IPS DF 4.7 (cell line): Measurements from ENCODE around the gene MRPS27.
"Not testable (repeated sequence)": the region's sequence is repeated elsewhere in the genome, so short reads cannot be mapped to it uniquely, and the experiment has no call there.

ENCODE experiments used
- DNase-seq: peaks from one replicate; pipeline ENCODE4 v3.0.0-alpha.2; 2013; ENCODE audit warnings: low spot score; ENCODE audit errors: extremely low read depth

Gene MRPS27

DNA sequence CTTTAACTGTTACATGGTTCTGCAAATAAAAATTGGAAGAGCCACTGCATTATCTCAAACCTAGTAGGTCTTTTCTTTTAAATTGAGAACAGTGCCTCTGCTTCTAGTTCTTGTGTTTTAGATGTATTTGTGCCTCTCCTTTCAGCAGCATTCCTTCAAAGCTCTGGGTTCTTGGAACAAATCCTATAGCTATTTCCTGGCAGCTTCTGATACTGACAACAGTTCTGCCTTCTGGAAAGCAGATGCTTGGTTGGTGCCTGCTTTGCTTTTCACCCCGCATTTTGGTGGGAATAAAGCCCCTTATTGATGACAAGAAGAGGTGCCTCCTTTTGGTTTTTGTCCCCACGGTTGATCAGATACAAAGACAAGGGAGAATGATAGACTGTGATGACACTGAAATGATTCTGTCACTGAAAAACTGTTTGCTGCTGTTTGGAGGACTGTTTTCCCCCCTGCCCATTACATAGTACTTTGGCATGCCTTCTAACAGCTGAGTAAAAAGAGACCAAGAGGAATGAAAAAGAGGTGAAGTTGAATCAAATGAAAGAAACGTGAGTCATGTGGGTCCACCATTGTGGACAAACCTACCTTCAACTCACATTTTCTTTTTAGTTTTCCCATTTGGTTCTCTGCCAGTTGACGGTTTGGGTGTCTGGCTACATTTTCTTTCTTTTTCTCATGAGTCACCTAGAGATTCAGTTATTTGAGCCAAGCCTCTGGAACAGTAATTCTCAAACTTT, 5.7 kb upstream of the MRPS27 start:
- no peak for DNase-seq

- no peak for DNase-seq
Measured at GRCh38 chr5:72324189-72324825, 4.3 kb upstream of the MRPS27 start.

- DNase-seq: not testable (repeated sequence)
Measured at GRCh38 chr5:72319435-72319975, 535 bp downstream of the MRPS27 start.

DNA sequence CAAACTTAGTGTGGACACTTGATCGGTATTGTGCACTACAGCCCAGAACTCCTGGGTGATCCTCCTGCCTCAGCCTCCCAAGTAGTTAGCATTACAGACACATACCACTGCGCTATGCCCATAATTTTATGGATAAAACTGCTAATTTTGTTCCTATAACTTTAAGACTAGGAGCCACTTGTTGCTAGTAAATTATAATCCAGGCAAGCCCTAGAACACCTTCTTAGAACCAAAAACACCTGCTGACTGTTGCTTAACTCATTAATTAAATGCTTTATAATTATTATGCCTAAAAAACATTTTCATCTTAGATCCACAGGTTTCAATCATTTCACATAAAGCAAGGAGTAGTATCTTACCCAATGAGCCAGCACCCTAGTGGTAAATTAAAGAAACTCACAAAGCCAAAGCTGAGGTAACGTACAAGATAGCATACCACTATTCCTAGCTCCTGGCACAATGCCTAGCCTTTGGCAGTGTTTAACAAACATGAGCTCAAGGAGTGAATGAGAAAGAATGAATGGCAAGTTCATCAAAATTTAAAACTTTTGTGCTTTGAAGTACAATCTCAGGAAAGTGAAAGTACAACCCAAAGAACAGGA, 5.4 kb downstream of the MRPS27 start:
- no peak for DNase-seq

DNA sequence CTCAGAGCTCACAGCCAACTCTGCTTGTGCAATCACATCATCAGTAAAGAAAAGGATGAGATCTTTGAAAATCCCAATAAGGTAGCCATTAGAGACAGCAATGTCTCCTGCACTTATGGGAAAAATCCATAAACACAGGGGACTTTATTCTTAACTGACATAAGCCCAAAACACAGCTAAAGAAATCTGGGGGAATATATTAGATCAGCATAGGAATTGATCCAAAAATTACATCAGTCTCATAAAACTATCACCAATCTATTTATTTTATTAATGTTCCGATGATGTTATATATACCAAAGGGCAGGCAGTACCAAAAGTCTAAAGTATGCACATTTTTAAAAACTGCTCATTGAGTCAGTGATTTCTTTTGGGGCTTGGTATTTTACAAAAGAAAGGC, 6.9 kb downstream of the MRPS27 start:
- no peak for DNase-seq

GRCh38 chr5:72308853-72309191, 11.2 kb downstream of the MRPS27 start:
- no peak for DNase-seq

DNA sequence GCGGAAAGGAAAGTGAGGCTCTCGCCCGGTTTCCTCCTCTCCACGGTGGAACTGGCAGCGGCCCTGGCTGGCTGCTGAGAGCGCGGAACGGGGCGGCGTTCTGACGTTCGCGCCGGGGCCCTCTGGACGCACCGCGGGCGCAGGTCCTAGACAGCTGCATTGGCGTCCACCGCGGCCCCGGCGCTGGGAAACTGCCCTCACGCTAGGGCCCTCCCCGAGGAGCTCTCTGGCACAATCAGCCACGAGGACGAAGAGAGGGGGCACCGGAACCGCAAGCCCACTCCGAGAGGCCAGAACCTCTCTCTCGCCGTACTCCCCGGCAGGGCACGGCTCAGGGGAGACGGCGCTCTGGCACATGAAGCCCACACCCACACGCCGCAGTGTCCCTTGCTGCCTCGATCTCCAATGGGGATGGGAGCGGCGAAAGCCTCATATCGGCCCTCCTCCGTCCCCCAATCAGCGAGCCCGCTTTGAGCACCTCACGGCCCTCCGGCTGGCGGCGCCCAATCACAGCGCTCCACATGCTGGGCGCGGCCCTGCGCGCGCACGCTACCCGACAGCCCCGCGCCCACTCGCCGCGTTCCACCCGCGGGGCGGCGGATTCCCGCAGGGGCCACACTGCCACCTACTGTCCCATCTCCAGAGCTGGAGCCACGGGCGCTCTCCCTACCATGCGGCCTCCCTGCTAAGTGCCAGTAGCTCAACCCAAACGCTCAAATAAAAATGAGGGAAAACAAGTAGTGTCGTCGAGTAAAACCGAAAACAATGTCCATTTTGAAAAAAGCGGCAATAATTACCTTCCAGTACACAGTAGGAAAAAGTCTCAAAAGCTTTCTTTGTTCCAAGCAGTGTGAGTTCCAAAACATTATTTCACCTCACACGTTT, 11.8 kb downstream of the MRPS27 start:
- DNase-seq: peak; percentile 53

- no peak for DNase-seq
Measured at GRCh38 chr5:72307573-72307967, 12.5 kb downstream of the MRPS27 start.

DNA sequence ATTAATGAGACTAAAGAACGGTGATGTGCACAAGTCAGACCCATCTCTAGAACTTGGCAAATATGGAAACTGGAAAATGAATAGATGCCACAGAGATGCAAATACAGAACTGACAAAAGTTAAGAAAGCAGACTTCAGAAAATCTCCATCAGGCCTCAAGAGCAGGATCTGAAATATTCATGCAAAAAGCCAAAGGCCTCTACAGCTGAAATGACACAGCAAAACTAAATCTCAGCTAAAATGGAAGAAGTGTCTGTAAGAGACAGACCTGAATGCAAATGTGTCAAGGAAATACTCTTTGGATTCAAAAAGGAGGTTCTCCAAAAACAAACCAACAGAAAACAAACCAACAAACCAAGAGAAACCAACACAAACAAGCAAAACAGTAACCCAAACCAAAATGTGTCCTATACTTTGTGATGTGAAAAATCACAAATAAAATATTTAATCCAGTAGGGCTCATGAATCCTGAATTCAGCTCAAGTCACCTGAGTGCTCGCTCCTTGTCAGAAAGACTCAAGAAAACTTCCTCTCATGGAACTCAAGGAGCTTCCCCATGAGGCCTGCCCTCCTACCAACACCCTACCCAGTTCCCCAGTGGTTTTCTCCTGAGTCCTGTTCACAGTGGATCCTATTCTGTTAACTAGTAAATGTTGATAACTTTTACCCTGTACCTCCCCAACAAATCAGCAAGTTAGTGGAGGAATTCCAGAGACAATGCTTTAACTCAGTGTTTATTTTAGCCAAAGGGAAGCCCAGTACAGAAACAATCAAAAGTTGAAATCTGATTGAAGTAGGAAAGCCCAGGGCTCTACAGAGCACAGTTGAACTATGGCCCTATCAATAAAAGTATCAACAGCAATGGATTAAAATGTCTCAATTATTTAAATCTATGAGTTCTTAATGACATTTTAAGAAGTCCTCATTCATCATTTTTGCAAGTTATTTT, 14.6 kb downstream of the MRPS27 start:
- no peak for DNase-seq

DNA sequence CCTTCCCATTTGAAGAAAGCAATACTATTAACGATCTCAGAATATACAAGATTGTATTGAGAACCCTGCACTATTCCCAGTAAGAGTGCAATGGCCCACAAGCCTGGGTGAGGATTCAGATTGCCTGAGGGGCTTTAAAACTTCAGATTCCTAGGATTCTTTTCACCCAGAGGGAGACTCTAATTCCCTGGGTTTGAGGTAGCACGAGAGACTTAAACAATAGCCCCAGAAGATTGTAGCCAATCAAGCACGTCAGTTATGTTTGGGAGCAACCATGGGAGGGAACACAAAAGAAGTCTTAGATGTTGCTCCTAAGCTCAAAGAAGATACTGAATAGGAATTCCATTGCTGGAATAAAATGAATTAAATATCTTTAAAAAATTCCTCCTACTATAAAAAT, 17.9 kb downstream of the MRPS27 start:
- DNase-seq: peak; percentile 49

DNA sequence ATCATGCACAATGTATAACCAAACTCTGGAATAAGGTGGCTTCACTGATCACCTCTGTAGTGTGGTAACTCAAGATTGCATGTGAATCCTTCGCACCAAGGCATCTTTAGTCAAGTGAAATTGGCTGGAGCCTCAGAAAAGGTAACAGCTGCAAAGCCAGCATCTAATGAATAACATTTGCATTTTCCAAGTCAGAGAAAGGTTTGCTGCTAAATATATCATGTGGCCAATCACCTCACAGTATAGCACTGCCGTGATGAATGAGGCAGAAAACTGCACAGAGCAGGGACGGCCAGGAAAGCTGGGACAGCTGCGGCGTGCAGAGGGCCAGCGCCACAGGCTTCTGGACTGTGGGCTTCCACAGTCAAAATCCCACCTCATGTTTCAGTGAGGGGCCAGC, 18.5 kb downstream of the MRPS27 start:
- DNase-seq: no peak

- no peak for DNase-seq
Measured at GRCh38 chr5:72300590-72301339, 19.3 kb downstream of the MRPS27 start.

GRCh38 chr5:72298711-72299110, 21.3 kb downstream of the MRPS27 start:
- DNase-seq: no peak

DNA sequence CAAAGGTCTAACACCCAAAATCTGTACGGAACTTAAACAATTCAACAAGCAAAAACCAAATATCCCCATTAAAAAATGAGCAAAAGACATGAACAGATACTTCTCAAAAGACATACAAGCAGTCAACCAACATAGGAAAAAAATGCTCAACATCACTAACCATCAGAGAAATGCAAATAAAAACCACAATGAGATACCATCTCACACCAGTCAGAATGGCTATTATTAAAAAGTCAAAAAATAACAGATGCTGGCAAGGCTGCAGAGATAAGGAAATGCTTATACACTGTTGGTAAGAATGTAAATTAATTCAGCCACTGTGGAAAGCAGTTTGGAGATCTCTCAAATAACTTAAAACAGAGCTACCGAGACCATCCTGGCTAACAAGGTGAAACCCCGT, 21.9 kb downstream of the MRPS27 start:
- DNase-seq: not testable (repeated sequence)

- no peak for DNase-seq
Measured at GRCh38 chr5:72296256-72296655, 23.8 kb downstream of the MRPS27 start.

GRCh38 chr5:72295539-72295938, 24.5 kb downstream of the MRPS27 start:
- no peak for DNase-seq

DNA sequence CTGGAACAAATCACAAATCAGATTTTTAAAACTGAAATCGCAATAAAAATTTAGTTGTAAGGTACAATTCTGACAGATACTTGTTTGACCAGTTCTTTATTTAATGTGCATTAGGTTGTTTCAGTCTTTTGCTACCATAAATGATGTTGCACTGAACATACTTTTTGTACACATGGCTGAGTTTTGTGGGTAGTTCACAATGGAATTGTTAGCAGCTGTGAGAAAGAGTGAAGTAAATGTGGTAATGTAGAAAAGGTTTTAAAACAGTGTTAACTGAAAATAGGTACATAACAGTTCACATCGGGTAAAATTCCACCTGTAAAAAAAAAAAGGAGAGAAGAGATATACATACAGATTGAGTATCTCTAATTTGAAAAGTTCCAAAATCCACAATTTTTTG, 25.6 kb downstream of the MRPS27 start:
- no peak for DNase-seq

DNA sequence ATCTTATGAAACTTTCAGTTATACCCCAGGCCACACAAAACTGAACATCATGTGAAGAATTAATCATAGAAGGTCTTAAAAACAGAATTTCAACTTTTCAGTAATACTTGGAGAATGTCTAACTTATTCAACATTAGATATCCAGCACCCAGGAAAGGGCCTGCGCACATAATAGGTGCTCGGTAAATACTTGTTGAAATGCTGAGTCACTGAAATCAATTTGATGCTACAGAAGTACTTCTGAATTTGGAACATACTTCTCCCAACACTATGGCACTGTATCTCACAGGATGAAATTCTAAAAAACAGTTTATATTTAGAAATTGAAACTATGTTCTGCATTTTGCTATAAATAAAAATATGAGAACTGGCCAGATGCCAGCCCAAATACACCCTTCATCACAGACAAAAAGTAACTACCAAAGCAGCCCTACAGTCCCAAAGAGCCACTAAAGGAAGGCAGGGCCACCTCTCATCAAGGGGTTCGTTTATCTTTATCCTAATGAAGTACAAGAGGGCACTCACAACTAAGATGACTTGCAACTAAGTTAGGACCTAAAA, 26.5 kb downstream of the MRPS27 start:
- no peak for DNase-seq

- DNase-seq: no peak
Measured at GRCh38 chr5:72292411-72292810, 27.6 kb downstream of the MRPS27 start.
